SK-N-SH treated with all-trans-retinoic acid at 6 μM for 48 hours (cell line): ENCODE results near the gene HLA-C.

ENCODE experiments used
- ATAC-seq: fragments of 200-7000 bp; cut with Tn5 transposase; 3 replicates; pipeline ENCODE4 v1.9.1; 2020; ENCODE audit warnings: mild to moderate bottlenecking, moderate library complexity
- ARNTL ChIP-seq: fragments of 450-650 bp; formaldehyde crosslinking; IDR thresholded peaks from 2 replicates; pipeline ENCODE4 v1.5.0; 2020; ENCODE audit warnings: low read depth, mild to moderate bottlenecking, moderate library complexity, borderline replicate concordance
- BACH2 ChIP-seq: fragments of 250-450 bp; sonication (Bioruptor Pico); IDR thresholded peaks from 2 replicates; pipeline ENCODE4 v1.9.0; 2021; ENCODE audit warnings: mild to moderate bottlenecking, borderline replicate concordance
- CREB5 ChIP-seq: fragments of 250-450 bp; sonication (Bioruptor Pico); IDR thresholded peaks from 2 replicates; pipeline ENCODE4 v1.5.1; 2020; ENCODE audit warnings: low read depth, mild to moderate bottlenecking, moderate library complexity
- CSDC2 ChIP-seq: fragments of 250-450 bp; sonication (Bioruptor Pico); IDR thresholded peaks from 2 replicates; pipeline ENCODE4 v1.5.0; 2020; ENCODE audit warnings: mild to moderate bottlenecking, moderate library complexity
- CSRNP3 ChIP-seq: fragments of 250-450 bp; sonication (Bioruptor Pico); IDR thresholded peaks from 2 replicates; pipeline ENCODE4 v1.5.1; 2021; ENCODE audit warnings: mild to moderate bottlenecking, moderate library complexity
- ESRRG ChIP-seq: fragments of 250-450 bp; sonication (Bioruptor Pico); IDR thresholded peaks from 2 replicates; pipeline ENCODE4 v1.6.1; 2021; ENCODE audit warnings: mild to moderate bottlenecking
- GLIS3 ChIP-seq: fragments of 250-450 bp; sonication (Bioruptor Pico); IDR thresholded peaks from 2 replicates; pipeline ENCODE4 v1.5.0; 2020; ENCODE audit warnings: mild to moderate bottlenecking, moderate library complexity
- ISL1 ChIP-seq: fragments of 250-450 bp; sonication (Bioruptor Pico); IDR thresholded peaks from 2 replicates; pipeline ENCODE4 v2.1.2; 2022; ENCODE audit warnings: mild to moderate bottlenecking, moderate library complexity
- OSR1 ChIP-seq: fragments of 250-450 bp; sonication (Bioruptor Pico); IDR thresholded peaks from 2 replicates; pipeline ENCODE4 v1.8.0; 2022; ENCODE audit warnings: moderate library complexity, mild to moderate bottlenecking, inconsistent platforms
- PATZ1 ChIP-seq: fragments of 250-450 bp; sonication (Bioruptor Pico); IDR thresholded peaks from 2 replicates; pipeline ENCODE4 v1.8.0; 2020; ENCODE audit warnings: mild to moderate bottlenecking, moderate library complexity, borderline replicate concordance
- PPARA ChIP-seq: fragments of 250-450 bp; sonication (Bioruptor Pico); IDR thresholded peaks from 2 replicates; pipeline ENCODE4 v1.5.0; 2020; ENCODE audit warnings: mild to moderate bottlenecking, borderline replicate concordance
- RARB ChIP-seq: fragments of 250-450 bp; sonication (Bioruptor Pico); IDR thresholded peaks from 2 replicates; pipeline ENCODE4 v1.8.0; 2021; ENCODE audit warnings: mild to moderate bottlenecking, moderate library complexity
- SNAI2 ChIP-seq: fragments of 250-450 bp; sonication (Bioruptor Pico); IDR thresholded peaks from 2 replicates; pipeline ENCODE4 v1.5.0; 2020; ENCODE audit warnings: mild to moderate bottlenecking, moderate library complexity
- TCF4 ChIP-seq: fragments of 250-450 bp; sonication (Bioruptor Pico); IDR thresholded peaks from 2 replicates; pipeline ENCODE4 v1.8.0; 2021; ENCODE audit warnings: mild to moderate bottlenecking, moderate library complexity, borderline replicate concordance
- TOX ChIP-seq: fragments of 250-450 bp; sonication (Bioruptor Pico); IDR thresholded peaks from 2 replicates; pipeline ENCODE4 v1.8.0; 2021; ENCODE audit warnings: mild to moderate bottlenecking, moderate library complexity, borderline replicate concordance
- TSHZ2 ChIP-seq: fragments of 250-450 bp; sonication (Bioruptor Pico); IDR thresholded peaks from 2 replicates; pipeline ENCODE4 v1.5.0; 2020; ENCODE audit warnings: mild to moderate bottlenecking, moderate library complexity
- ZC3H10 ChIP-seq: fragments of 250-450 bp; sonication (Bioruptor Pico); IDR thresholded peaks from 2 replicates; pipeline ENCODE4 v1.5.1; 2021; ENCODE audit warnings: mild to moderate bottlenecking, moderate library complexity
- ZFP3 ChIP-seq: fragments of 250-450 bp; sonication (Bioruptor Pico); IDR thresholded peaks from 2 replicates; pipeline ENCODE4 v1.5.0; 2020; ENCODE audit warnings: mild to moderate bottlenecking, moderate library complexity
- ZFP30 ChIP-seq: fragments of 450-650 bp; formaldehyde crosslinking; IDR thresholded peaks from 2 replicates; pipeline ENCODE4 v1.5.0; 2022; ENCODE audit warnings: mild to moderate bottlenecking, moderate library complexity
- ZNF565 ChIP-seq: fragments of 450-650 bp; formaldehyde crosslinking; conservative IDR thresholded peaks from 2 replicates; pipeline ENCODE4 v1.5.0; 2020; ENCODE audit warnings: low read depth, mild to moderate bottlenecking, moderate library complexity
- ZNF70 ChIP-seq: fragments of 450-650 bp; formaldehyde crosslinking; IDR thresholded peaks from 2 replicates; pipeline ENCODE4 v1.5.0; 2020; ENCODE audit warnings: mild to moderate bottlenecking, moderate library complexity
- ZNF8 ChIP-seq: fragments of 450-650 bp; formaldehyde crosslinking; IDR thresholded peaks from 2 replicates; pipeline ENCODE4 v1.5.0; 2020; ENCODE audit warnings: mild to moderate bottlenecking, moderate library complexity

HLA-C gene

GRCh38 chr6:31271641-31272357, at the start of gene HLA-C:
Gene HLA-C, minus strand, starts transcription at chr6:31272092. Its CDS starts 21 bp downstream, at chr6:31272071.
- no peak for TF ChIP-seq ZNF8 (CRISPR knock-in tag)
- ATAC-seq, result peak; percentile 98

- ATAC-seq, result no peak
- TF ChIP-seq BACH2 (no peak), ZC3H10 (CRISPR knock-in tag) (no peak), TOX (CRISPR knock-in tag) (no peak), TSHZ2 (CRISPR knock-in tag) (no peak), CSDC2 (CRISPR knock-in tag) (no peak), ESRRG (CRISPR knock-in tag) (no peak), CREB5 (no peak), ARNTL (CRISPR knock-in tag) (no peak), ZFP30 (CRISPR knock-in tag) (no peak), CSRNP3 (CRISPR knock-in tag) (no peak), SNAI2 (CRISPR knock-in tag) (no peak), GLIS3 (CRISPR knock-in tag) (no peak), TCF4 (CRISPR knock-in tag) (no peak), ZFP3 (no peak), ZNF70 (no peak), ZNF8 (CRISPR knock-in tag) (no peak), RARB (CRISPR knock-in tag) (no peak)
- TF ChIP-seq, all 23 proteins: peak for 0
Observed at GRCh38 chr6:31321005-31321707, 49.3 kb upstream of the HLA-C start.

GRCh38 chr6:31317036-31317435, 45.1 kb upstream of the HLA-C start:
- no peak for TF ChIP-seq CREB5
- no peak for TF ChIP-seq ZNF565 (CRISPR knock-in tag)
- TF ChIP-seq ZC3H10 (CRISPR knock-in tag), result no peak
- no peak for TF ChIP-seq BACH2
- no peak for TF ChIP-seq ZNF8 (CRISPR knock-in tag)
- no peak for TF ChIP-seq GLIS3 (CRISPR knock-in tag)
- TF ChIP-seq TCF4 (CRISPR knock-in tag), result no peak
- TF ChIP-seq OSR1 (CRISPR knock-in tag), result no peak
- TF ChIP-seq ZFP3, result no peak
- no peak for TF ChIP-seq CSDC2 (CRISPR knock-in tag)
- no peak for TF ChIP-seq ISL1 (CRISPR knock-in tag)
- no peak for TF ChIP-seq CSRNP3 (CRISPR knock-in tag)
- TF ChIP-seq ESRRG (CRISPR knock-in tag), result no peak
- no peak for TF ChIP-seq PATZ1
- TF ChIP-seq ZFP30 (CRISPR knock-in tag), result no peak
- no peak for TF ChIP-seq SNAI2 (CRISPR knock-in tag)
- TF ChIP-seq ZNF70, result no peak
- no peak for TF ChIP-seq RARB (CRISPR knock-in tag)
- no peak for TF ChIP-seq PPARA (CRISPR knock-in tag)

More at GRCh38 chr6:31317036-31317435, 45.1 kb upstream of the HLA-C start:
- ATAC-seq, result no peak
